ENCODE data around the gene SRRM1.

- TF ChIP-seq CTCF (IDR thresholded peaks at IDR 0.05): no peak
- TF ChIP-seq POLR2A (IDR thresholded peaks at IDR 0.05): no peak
Observed at GRCh38 chr1:24704411-24705259, 61.5 kb downstream of the SRRM1 start.
